ENCODE results near the gene AFG3L2. TPM values are rescaled to one million over a fixed set of nuclear protein-coding genes. Genes with fewer than 3 reads are reported as not detected.

The AFG3L2 gene
- total RNA-seq: 10 to 100 TPM; 30.2 to 47.7 (median 36.3) TPM
- long read RNA-seq, partial matches to known transcripts: 11 of 13 reads
- long read RNA-seq, other reads (novel, unspliced or antisense): 2 of 13 reads

DNA sequence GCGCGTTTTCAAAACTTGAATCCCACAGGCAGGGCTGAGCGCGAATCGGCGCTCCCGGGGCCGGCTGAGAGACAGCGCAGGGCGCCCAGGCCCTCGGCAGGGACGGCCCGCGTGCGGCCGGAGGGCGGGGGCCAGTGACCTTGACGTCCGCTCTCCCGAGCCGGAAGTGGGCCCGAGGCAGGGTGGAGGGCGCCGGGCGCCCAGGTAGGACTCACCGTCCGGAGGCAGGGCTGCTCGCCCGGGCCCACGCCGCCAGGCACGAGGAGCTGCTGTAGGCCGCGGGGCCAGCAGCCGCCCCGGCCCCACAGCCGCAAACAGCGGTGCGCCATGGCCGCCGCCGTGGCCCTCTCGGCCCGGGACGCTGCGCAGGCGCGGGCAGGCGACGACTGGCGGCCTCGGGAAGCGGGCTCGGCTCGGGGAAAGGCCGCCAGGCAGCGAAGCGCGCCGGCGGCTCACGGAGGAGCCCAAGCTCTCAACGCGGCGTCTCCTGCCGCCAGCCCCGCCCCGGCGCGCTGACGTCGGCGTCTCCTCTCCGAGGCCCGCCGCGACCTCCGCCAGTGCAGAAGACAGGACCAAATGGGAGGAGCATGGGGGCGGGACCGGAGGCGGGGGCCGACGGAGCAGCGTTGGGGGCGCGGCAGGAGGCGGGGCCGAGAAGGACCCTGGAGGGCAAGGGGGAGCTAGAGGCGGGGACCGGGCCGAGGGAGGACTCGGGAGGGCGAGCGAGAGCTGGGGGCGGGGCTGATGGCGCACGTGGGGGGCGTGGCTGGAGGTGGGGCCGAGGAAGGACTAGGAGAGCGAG lies at the start of gene AFG3L2:
TSS of gene AFG3L2 (minus strand) at position 474 of the 802 bp plus-strand sequence. CDS start at position 329, 145 bp downstream.
- peak; percentile 99 for TF ChIP-seq POLR2A (IDR thresholded peaks at IDR 0.05)
- TF ChIP-seq, protein P1, sequence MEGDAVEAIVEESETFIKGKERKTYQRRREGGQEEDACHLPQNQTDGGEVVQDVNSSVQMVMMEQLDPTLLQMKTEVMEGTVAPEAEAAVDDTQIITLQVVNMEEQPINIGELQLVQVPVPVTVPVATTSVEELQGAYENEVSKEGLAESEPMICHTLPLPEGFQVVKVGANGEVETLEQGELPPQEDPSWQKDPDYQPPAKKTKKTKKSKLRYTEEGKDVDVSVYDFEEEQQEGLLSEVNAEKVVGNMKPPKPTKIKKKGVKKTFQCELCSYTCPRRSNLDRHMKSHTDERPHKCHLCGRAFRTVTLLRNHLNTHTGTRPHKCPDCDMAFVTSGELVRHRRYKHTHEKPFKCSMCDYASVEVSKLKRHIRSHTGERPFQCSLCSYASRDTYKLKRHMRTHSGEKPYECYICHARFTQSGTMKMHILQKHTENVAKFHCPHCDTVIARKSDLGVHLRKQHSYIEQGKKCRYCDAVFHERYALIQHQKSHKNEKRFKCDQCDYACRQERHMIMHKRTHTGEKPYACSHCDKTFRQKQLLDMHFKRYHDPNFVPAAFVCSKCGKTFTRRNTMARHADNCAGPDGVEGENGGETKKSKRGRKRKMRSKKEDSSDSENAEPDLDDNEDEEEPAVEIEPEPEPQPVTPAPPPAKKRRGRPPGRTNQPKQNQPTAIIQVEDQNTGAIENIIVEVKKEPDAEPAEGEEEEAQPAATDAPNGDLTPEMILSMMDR (IDR thresholded peaks at IDR 0.05): no peak
- Histone ChIP-seq H3K9me3 (no peaks in the 10 kb centered on the region), H3K27me3 (no peaks in the 10 kb centered on the region), H3K4me1 (peaks cover 0 to 20% (median 4%) of the 10 kb centered on the region in 4 donors), H3K36me3 (no peaks in the 10 kb centered on the region), H3K4me3 (peak within 1 kb of the TSS; percentile 62 to 75 (median 74)), H3K27ac (peak within 1 kb of the TSS; percentile 95 to 98 (median 98))
- peak; percentile 100 for DNase-seq
- 2% methylated on average over 24 of the region's 100 CpGs for WGBS (ENCODE audit: insufficient coverage, low coverage, low lambda C conversion rate, missing lambda C conversion rate)
- intact Hi-C loops (cut with DNase I): no loop called here
- ATAC-seq: peak; percentile 93 to 97 (median 93)

DNA sequence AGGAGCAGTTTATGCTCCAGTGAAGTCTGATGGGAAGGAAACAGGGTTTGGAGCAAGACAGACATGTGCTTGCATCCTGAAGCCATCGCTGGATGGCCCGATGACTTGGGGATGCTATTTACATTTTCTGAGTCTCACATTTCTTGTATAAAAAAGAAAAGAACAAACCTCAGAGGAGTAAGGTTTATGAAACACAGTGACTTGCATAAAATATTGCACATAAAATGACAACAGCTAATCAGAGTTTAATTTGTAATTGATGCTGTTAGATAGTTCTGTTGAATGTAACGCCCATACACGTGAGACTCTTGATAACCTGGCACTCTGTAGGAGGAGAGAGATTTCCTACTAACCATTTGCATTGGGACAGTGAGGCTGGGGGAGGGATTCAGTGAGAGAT lies 47.2 kb upstream of the AFG3L2 start:
- H3K9me3 ChIP-seq: no peaks in the 10 kb centered on the region
- H3K4me1 ChIP-seq: peaks cover 0 to 5% (median 0%) of the 10 kb centered on the region in 4 donors
- no peak for DNase-seq
- no peak overlapping the region for H3K4me3 ChIP-seq
- TF ChIP-seq, protein P1 (IDR thresholded peaks at IDR 0.05): no peak
- no peak for TF ChIP-seq POLR2A (IDR thresholded peaks at IDR 0.05)
- intact Hi-C loops (cut with DNase I): no loop called here
- 83% methylated on average over 4 of the region's 4 CpGs for WGBS (ENCODE audit: insufficient coverage, low coverage, low lambda C conversion rate, missing lambda C conversion rate)
- peaks cover 0 to 5% of the 10 kb centered on the region in 2 donors for H3K27me3 ChIP-seq
- no peak for ATAC-seq
- H3K36me3 ChIP-seq: no peaks in the 10 kb centered on the region
- H3K27ac ChIP-seq: no peak overlapping the region

DNA sequence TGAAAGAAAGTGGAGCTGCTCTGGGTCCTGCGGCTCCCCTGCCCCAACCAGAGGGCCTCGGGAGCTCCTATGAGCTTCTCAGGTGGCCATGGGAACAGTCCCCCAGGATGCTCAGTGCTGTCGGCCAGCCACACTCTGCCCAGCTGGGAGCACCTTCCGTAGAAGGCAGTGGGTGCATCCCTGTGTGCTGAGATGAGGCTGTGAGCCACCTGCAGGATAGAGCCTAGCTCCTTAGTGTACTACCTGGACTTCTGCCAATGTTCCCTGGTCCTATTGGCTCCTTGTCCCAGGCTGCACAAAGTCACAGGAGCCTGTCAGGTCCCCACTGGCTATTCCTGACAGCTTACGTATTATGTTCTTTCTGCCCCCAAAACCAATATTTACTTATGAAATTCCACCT lies 46.8 kb upstream of the AFG3L2 start:
- Histone ChIP-seq H3K27me3 (peaks cover 0 to 5% of the 10 kb centered on the region in 2 donors), H3K27ac (no peak overlapping the region), H3K9me3 (no peaks in the 10 kb centered on the region), H3K4me3 (no peak overlapping the region), H3K4me1 (peaks cover 0 to 5% (median 0%) of the 10 kb centered on the region in 4 donors), H3K36me3 (no peaks in the 10 kb centered on the region)
- TF ChIP-seq POLR2A (IDR thresholded peaks at IDR 0.05): no peak
- TF ChIP-seq, protein P1 (IDR thresholded peaks at IDR 0.05): no peak
- intact Hi-C loops (cut with DNase I): no loop called here
- ATAC-seq (peak in 3 of 4 donors; percentile 26 to 42 (median 36)), DNase-seq (no peak)
- 38% methylated on average over 1 of the region's 5 CpGs for WGBS (ENCODE audit: insufficient coverage, low coverage, low lambda C conversion rate, missing lambda C conversion rate)

DNA sequence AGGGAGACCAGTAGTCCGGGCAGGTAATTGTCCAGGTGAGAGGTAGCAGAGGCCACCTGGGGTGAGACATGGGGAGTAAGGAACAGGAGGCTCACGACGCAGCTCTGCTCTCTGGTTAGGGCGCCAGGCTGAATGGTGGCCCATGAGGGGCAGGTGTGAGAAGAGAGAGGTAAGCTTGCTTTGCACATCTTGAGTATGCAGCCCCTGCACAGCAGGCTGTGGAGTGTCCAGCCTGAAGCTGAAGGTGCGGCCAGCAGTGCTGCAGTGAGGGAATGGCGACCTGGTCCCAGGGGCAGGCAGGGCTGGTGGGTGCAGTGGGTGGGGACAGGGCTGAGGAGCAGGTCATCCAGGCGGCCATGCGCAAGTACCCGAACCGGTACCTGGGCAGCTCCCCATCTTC lies 46.4 kb upstream of the AFG3L2 start:
- no peak overlapping the region for H3K27ac ChIP-seq
- H3K4me3 ChIP-seq: no peak overlapping the region
- intact Hi-C loops (cut with DNase I): no loop called here
- DNase-seq (no peak), ATAC-seq (no peak)
- peaks cover 0 to 5% (median 0%) of the 10 kb centered on the region in 4 donors for H3K4me1 ChIP-seq
- no peaks in the 10 kb centered on the region for H3K9me3 ChIP-seq
- no peaks in the 10 kb centered on the region for H3K36me3 ChIP-seq
- WGBS (ENCODE audit: insufficient coverage, low coverage, low lambda C conversion rate, missing lambda C conversion rate): 73% methylated on average over 4 of the region's 10 CpGs
- H3K27me3 ChIP-seq: peaks cover 0 to 5% of the 10 kb centered on the region in 2 donors
- no peak for TF ChIP-seq POLR2A (IDR thresholded peaks at IDR 0.05)
- TF ChIP-seq, protein P1 (IDR thresholded peaks at IDR 0.05): no peak

Measured in right lobe of liver (tissue), 6 donors.